T1000 (cell line): ENCODE data around the gene GTF3C6.
"Not testable (repeated sequence)": the region's sequence is repeated elsewhere in the genome, so short reads cannot be mapped to it uniquely, and the experiment has no call there.

Source experiments
- DNase-seq: peaks from one replicate; lab custom pipeline; 2025; ENCODE audit warnings: mixed read lengths; lab: John Stamatoyannopoulos, UW

Gene GTF3C6

DNA sequence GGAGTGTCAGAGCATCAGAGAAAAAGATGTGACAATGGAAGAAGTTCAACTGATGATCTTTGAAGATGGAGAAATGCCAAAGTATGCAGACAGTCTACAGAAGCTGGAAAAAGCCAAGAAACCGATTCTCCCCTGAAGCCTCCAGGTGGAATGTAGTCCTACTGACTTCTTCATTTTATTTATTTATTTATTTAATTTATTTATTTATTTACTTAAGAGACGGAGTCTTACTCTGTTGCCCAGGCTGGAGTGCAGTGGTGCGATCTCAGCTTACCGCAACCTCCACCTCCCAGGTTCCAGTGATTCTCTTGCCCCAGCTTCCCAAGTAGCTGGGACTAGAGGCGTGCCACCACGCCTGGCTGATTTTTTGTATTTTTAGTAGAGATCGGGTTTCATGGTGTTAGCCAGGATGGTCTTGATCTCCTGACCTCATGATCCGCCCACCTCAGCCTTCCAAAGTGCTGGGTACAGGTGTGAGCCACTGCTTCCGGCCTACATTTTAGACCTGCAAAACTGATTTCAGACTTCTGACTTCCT lies 21.1 kb downstream of the GTF3C6 start:
- DNase-seq, result no peak

DNA sequence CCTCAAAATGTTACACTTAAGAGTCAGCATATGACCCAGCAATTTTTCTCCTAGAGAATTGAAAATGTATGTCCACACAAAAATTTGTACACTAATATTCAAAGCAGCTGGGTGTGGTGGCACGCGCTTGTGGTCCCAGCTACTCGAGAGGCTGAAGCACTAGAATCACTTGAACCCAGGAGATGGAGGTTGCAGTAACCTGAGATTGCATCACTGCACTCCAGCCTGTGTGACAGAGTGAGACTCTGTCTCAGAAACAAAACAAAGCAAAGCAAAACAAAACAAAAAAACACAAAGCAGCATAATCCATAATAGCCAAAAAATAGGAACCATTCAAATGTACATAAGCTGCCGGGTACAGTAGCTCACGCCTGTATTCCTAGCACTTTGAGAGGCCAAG lies 21.7 kb downstream of the GTF3C6 start:
- no peak for DNase-seq

DNA sequence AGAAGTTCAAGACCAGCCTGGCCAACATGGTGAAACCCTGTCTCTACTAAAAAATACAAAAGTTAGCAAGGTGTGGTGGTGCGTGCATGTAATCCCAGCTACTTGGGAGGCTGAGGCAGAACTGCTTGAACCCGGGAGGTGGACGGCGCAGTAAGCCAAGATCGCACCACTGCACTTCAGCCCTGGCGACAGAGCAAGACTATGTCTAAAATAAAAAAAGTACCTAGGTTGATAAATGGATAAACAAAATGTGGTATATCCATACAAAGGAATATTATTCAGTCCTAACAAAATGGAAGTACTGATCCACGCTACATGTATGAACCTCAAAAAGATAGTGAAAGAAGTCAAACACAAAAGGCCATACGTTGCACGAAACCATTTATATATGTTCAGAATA lies 22.1 kb downstream of the GTF3C6 start:
- no peak for DNase-seq

DNA sequence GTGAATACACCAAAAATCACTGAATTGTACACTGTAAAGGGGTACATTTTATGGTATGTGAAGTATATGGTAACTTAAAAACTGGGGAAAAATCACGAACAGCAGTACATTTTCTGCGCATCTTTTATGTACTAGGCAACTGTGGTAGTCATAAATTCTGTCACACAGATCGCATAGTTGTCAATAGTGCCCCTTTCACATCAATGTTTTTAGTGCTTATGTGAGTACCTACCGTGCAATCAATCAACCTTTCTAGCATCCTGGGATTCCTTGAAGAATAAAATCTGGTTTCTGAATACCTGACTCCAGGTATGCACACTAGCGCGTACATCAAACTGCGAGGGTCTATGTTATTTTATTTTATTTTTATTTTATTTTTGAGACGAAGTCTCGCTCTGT lies 22.7 kb downstream of the GTF3C6 start:
- DNase-seq, result no peak

DNA sequence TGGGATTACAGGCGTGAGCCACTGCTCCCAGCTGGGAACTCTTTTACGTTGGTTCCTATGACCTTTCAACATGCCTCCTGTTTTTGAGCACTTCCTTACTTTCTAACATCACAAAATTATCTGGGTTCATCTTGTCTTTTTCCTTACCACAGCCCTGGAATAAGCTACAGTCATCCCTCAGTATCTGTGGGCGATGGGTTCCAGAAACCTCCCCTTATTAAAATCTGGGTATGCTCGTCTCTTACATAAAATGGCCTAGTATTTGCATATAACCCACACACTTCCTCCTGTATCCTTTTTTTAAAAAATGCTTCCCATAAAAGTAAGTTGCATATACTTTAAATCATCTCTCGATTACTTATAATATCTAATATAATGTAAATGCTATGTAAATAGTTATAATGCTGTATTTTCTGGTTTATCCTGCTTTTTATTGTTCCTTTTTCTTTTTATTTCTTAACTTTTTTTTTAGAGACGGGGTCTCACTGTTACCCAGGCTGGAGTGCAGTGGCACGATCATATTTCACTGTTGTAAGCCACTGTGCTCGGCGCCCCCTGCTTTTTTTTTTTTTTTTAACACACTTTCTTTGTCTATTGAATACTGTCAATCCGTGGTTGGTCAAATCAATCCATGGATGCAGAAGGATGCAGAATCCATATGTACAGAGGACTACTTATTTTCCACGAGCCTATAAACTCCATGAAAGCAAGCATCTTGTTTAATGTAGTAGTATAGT lies 32.5 kb downstream of the GTF3C6 start:
- DNase-seq, result no peak

DNA sequence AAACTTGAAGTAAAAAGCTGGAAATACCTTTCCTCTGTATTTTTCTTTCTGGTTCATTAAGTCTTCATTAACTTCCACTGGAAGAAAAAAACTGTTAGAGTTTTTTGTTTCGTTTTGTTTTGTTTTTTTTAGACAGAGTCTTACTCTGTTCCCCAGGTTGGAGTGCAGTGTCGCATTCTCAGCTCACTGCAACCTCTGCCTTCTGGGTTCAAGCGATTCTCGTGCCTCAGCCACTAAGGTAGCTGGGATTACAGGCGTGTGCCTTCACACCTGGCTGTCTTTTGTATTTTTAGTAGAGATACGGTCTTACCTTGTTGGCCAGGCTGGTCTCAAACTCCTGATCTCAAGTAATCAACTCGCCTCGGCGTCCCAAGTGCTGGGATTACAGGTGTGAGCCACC lies 38.2 kb downstream of the GTF3C6 start:
- DNase-seq, result no peak

DNA sequence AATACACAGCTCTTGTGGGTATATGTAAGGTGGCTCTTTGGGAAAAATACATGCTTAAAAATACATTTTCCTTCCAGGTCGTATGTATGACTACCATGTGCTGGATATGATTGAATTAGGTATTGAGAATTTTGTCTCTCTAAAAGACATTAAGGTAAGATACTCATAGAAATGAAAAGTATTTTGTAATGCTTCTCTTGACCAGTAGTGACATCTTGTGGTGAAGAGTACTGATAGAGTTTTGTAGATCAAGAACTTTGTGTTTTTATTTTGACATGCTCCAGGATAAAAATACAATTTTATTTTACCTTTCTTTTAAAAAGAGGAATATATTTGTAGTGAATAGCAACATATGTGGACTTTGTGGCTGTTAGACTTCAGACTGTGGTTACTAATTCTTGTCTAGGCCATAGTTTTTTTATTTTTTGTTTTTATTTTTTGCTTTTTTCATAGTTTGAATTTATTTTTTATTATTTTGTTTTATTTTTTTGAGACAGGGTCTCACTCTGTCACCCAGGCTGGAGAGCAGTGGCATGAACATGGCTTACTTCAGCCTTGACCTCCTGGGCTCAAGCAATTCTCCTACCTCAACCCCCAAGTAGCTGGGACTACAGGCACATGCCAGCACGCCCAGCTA lies 41.2 kb downstream of the GTF3C6 start:
- DNase-seq, result no peak

DNA sequence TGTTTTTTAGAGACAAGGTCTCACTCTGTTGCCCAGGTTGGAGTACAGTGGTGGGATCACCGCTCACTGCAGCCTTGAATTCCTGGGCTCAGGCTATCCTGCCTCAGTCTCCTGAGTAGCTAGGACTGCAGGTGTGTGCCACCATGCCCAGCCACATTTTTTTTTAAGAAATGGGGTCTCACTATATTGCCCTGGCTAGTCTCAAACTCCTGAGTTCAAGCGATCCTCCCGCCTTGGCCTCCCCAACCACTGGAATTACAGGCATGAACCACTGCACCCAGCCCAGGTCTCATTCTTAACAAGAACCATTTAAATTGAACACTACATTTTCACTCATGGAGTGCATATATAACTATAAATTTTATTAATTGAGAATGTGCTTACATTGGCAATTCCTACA lies 43.8 kb downstream of the GTF3C6 start:
- no peak for DNase-seq

DNA sequence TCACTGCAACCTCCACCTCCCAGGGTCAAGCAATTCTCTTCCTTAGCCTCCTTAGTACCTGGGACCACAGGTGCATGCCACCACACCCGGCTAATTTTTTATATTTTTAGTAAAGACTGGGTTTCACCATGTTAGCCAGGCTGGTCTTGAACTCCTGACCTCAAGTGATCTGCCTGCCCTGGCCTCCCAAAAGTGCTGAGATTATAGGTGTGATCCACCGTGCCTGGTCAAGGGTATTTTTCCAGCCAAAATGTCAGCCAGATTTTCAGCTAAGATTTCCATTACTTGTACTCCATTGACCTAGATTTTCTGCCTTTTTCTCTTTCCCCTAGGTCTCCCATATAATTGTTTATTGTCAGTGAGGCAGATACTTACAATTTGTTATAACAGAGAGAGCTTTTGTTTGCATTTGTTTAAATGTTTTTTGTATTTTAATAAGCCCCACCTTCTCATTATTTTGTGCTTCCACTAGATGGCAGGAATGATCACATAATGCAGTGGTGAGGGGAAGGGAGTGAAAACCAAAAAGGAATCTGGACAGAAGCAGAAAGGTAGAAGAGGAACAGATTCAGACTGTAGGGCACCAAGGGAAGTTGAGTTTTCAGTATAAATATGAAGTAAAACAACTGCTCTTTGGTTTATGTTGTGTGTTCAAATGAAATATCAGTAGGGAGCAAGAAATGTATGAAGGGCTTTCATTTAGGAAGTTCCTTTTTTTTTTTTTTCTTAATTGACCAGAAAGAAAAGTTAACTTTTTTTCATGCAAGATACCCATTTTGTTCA lies 53.0 kb downstream of the GTF3C6 start:
- DNase-seq, result no peak

DNA sequence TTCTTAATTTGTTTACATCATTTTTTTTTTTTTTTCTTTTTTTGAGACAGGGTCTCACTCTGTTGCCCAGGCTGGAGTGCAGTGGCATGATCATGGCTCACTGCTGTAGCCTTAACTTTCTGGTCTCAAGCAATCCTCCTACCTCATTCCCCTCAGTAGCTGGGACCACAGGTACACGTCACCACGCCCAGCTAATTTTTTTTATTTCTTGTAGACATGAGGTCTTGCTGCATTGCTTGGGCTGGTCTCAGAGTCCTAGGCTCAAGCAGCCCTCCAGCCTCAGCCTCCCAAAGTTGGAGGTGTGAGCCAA lies 53.6 kb downstream of the GTF3C6 start:
- DNase-seq, result no peak

DNA sequence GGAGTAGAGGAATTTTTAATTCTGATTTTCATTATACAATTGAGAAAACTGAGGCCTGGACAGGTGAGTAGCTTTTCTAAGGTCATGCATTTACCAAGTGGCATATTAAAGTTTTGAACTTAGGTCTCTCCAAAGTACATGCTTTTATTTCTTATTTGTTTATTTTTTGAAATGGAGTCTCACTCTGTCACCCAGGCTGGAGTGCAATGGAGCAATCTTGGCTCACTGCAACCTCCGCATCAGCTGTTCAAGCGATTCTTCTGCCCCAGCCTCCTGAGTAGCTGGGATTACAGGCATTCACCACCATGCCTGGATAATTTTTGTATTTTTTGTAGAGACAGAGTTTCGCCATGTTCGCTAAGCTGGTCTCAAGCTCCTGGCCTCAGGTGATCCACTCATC lies 54.0 kb downstream of the GTF3C6 start:
- DNase-seq, result not testable (repeated sequence)

DNA sequence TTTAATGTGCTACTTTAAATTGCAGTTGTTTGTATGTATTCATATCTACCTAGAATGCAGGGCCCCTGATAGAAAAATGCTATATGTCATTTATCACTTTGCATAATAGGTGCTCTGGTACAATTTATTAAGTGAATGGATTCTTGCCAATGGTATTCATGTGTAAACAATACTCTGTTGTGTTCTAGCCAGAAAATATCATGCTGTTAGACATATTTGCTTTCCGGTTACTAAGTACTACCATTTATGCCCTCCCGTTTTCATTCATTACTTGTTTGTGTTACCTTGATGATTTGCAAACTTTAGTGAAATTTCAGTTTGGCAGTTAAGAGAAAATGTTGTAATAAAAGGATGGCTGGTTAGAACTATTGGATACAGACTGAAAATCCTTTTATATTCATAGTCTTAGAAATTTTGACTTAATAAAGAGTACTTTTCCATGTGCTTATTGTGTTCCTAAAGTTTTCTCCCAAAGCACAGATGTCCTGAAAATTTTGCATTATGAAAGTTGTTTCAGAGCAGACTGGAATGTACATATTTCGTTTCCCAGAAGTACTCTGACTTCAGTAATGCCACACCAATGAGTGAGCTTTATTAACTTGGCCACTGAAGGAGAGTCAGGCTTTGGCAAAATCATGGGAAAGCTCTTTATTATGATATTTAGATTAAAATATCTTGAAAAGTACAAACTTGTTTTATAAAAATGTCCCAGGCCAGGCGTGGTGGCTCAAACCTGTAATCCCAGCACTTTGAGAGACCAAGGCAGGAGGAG lies 54.8 kb downstream of the GTF3C6 start:
- DNase-seq, result no peak

DNA sequence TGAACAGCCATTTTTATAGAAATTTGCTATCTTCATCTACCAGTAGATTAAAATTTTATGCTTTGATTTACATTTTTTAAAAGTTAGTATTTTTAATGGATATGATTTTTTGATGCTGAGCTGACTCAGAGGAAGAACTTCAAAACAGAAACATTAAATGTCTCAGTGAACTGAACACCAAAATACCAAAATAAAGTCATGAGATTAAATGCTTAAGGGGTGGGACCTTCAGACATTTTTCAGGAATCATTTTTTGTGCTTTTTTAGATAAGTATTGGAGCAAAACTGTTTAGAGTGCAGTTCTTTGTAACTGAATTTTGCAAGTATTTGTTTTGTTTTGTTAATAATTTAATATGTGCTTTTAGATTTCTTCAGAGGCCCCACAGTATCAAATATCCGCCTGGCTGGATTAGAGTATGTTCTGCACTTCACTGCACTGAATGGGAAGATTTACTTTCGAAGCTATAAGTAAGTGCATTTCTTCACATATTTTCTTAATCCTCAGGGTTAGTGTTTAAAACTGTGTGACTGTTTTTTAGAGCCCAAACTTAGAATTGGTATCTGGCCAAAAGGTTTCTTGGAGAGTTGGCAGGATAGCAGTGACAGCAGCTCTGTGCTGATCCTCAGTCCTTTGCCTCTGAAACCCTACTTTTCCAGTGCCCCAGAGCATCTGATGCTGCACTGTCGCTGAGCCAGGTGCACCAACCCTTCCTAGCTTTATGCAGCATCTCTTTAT lies 57.1 kb downstream of the GTF3C6 start:
- no peak for DNase-seq

DNA sequence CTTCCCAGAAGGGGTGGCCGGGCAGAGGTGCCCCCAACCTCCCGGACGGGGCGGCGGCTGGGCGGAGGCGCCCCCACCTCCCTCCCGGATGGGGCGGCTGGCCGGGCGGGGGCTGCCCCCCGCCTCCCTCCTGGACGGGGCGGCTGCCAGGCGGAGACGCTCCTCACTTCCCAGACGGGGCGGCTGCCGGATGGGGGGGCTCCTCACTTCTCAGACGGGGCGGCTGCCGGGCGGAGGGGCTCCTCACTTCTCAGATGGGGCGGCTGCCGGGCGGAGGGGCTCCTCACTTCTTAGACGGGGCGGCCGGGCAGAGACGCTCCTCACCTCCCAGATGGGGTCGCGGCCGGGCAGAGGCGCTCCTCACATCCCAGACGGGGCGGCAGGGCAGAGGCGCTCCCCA lies 58.7 kb downstream of the GTF3C6 start:
- DNase-seq, result not testable (repeated sequence)
